Keratinocyte (primary cell): Measurements from ENCODE around the gene HMCN2. TPM values are rescaled to one million over a fixed set of nuclear protein-coding genes. Genes with fewer than 3 reads are reported as not detected.

Source experiments
- DNase-seq: peaks from one replicate; pipeline ENCODE4 v3.0.0-alpha.2; 2011; ENCODE audit warnings: low read depth, missing footprints, low spot score
- FAIRE-seq: peaks from 2 replicates; lab custom pipeline; 2011; peaks lifted over from hg19 to GRCh38; lab: Jason Lieb, UNC
- H2AFZ ChIP-seq: 2 replicates; pipeline ENCODE4 v1.6.0; 2012; ENCODE audit warnings: low read length, control low read depth, inconsistent platforms; ENCODE audit not compliant: control insufficient read depth
- H3K27ac ChIP-seq: 2 replicates; pipeline ENCODE4 v1.5.1; 2011; ENCODE audit warnings: low read length; ENCODE audit not compliant: control insufficient read depth, insufficient read depth
- H3K27me3 ChIP-seq: 3 replicates; pipeline ENCODE4 v1.6.0; 2011; ENCODE audit warnings: low read length; ENCODE audit not compliant: control insufficient read depth, insufficient read depth; ENCODE audit errors: extremely low read depth
- H3K36me3 ChIP-seq, 2 experiments: 2 replicates in 1 of 2; 3 replicates in 1 of 2; pipeline ENCODE4 v1.5.1; 2011; ENCODE audit warnings: low read length in 2 of 2, mild to moderate bottlenecking in 1 of 2; ENCODE audit not compliant: control insufficient read depth in 2 of 2, insufficient read depth in 2 of 2; ENCODE audit errors: extremely low read depth in 1 of 2
- H3K4me1 ChIP-seq: 3 replicates; pipeline ENCODE4 v1.5.1; 2011; ENCODE audit warnings: low read length; ENCODE audit not compliant: control insufficient read depth, insufficient read depth; ENCODE audit errors: extremely low read depth
- H3K4me2 ChIP-seq: 3 replicates; pipeline ENCODE4 v1.6.0; 2011; ENCODE audit warnings: low read depth, low read length; ENCODE audit not compliant: control insufficient read depth, insufficient read depth; ENCODE audit errors: extremely low read depth
- H3K4me3 ChIP-seq, 3 experiments: fragments of 200-600 bp in 1 of 3; sonication (generic) in 1 of 3; 2 replicates in 2 of 3; 3 replicates in 1 of 3; pipeline ENCODE4 v1.5.1; 2011 to 2016; ENCODE audit warnings: low read length in 3 of 3, mild to moderate bottlenecking in 3 of 3, control low read depth in 2 of 3, inconsistent platforms in 1 of 3, low read depth in 1 of 3, mixed read lengths in 1 of 3, mixed run types in 1 of 3, moderate library complexity in 1 of 3; ENCODE audit not compliant: control insufficient read depth in 2 of 3, insufficient read depth in 2 of 3; ENCODE audit errors: extremely low read depth in 1 of 3
- H3K79me2 ChIP-seq: 2 replicates; pipeline ENCODE4 v1.6.0; 2012; ENCODE audit warnings: low read length; ENCODE audit not compliant: control insufficient read depth, insufficient read depth
- H3K9ac ChIP-seq: 3 replicates; pipeline ENCODE4 v1.6.0; 2011; ENCODE audit warnings: low read length; ENCODE audit not compliant: control insufficient read depth, insufficient read depth; ENCODE audit errors: extremely low read depth
- H3K9me1 ChIP-seq: 3 replicates; pipeline ENCODE4 v1.6.0; 2011; ENCODE audit warnings: low read length; ENCODE audit not compliant: control insufficient read depth, insufficient read depth; ENCODE audit errors: extremely low read depth
- H3K9me3 ChIP-seq: 2 replicates; pipeline ENCODE4 v1.5.1; 2012; ENCODE audit warnings: low read depth, low read length; ENCODE audit not compliant: control insufficient read depth
- H4K20me1 ChIP-seq: 3 replicates; pipeline ENCODE4 v1.6.0; 2011; ENCODE audit warnings: low read length; ENCODE audit not compliant: control insufficient read depth, insufficient read depth; ENCODE audit errors: extremely low read depth
- CTCF ChIP-seq, 3 experiments: IDR thresholded peaks in 1 of 3; conservative IDR thresholded peaks in 1 of 3; optimal IDR thresholded peaks in 1 of 3; 2 replicates in 2 of 3; 3 replicates in 1 of 3; pipeline versions ENCODE3 to v1.5.1; 2011; ENCODE audit warnings: low read length in 3 of 3, mild to moderate bottlenecking in 3 of 3, moderate library complexity in 2 of 3, control low read depth in 1 of 3, inconsistent platforms in 1 of 3; ENCODE audit not compliant: insufficient read depth in 2 of 3; ENCODE audit errors: extremely low read depth in 1 of 3
- EZH2 ChIP-seq: IDR thresholded peaks from one replicate; pipeline ENCODE4 v1.6.1; 2012; ENCODE audit warnings: inconsistent platforms, mild to moderate bottlenecking, low read length, moderate library complexity
- dilution Hi-C: fragments of 300-500 bp; cut with MboI; formaldehyde crosslinking; loops from one replicate; pipeline ENCODE4 v1.7.0; 2020; ENCODE audit warnings: low sequenced_read_pairs; ENCODE audit not compliant: extremely low pct_ligation_motif_present
- polyA plus RNA-seq, 5 experiments: library from polyadenylated mRNA; depleted of rRNA in 3 of 5; stranded (reverse) in 3 of 5; stranded (forward) in 1 of 5; unstranded in 1 of 5; fragments of >200 nt; gene quantifications; 1 replicate in 1 of 5; 2 replicates in 3 of 5; 3 replicates in 1 of 5; pipeline versions ENCODE4 v1.2.1 to v1.2.3, GENCODE V29; 2011 to 2012; ENCODE audit warnings: missing spikeins in 2 of 5, low read depth in 1 of 5, low replicate concordance in 1 of 5

The HMCN2 gene
- polyA plus RNA-seq, 1 donor (not counting 4 experiments of a cell fraction or from before 2014, with no cell fraction given), result not detected

DNA sequence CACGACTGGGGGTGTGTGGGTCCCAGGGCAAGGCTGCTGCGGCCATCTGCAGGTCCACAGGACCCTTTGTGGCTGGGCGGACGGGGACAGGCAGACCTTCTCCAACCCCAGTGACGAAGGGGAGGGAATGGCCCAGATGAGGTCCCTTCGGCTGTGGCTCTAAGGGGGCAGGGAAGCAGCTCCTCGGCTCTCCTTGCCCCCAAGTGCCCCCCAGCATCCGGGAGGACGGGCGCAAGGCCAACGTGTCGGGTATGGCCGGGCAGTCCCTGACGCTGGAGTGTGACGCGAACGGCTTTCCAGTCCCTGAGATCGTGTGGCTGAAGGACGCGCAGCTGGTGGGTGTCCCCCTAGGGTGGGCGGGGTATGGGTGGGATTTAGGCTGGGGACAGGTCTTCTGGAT, 82.8 kb downstream of the HMCN2 start:
- no peak overlapping the region for H3K4me3 ChIP-seq
- H3K27me3 ChIP-seq, result no peaks in the 10 kb centered on the region
- DNase-seq, result no peak
- H3K79me2 ChIP-seq, result no peaks in the 10 kb centered on the region
- no peak for FAIRE-seq
- dilution Hi-C loops, result no loop called here
- H3K4me1 ChIP-seq, result peaks cover 4% of the 10 kb centered on the region
- H3K9ac ChIP-seq, result no peak overlapping the region
- no peak for TF ChIP-seq EZH2
- TF ChIP-seq CTCF (optimal IDR thresholded peaks at IDR 0.05 in 1 of 3, IDR thresholded peaks at IDR 0.05 in 1 of 3, conservative IDR thresholded peaks at IDR 0.05 in 1 of 3; ENCODE audit: extremely low read depth in 1 of 3, insufficient read depth in 2 of 3, low read length in 3 of 3), result no peak
- no peaks in the 10 kb centered on the region for H3K9me3 ChIP-seq
- no peaks in the 10 kb centered on the region for H3K36me3 ChIP-seq
- H2AFZ ChIP-seq, result no peak overlapping the region
- no peaks in the 10 kb centered on the region for H4K20me1 ChIP-seq
- no peak overlapping the region for H3K27ac ChIP-seq
- no peaks in the 10 kb centered on the region for H3K9me1 ChIP-seq
- no peak overlapping the region for H3K4me2 ChIP-seq

DNA sequence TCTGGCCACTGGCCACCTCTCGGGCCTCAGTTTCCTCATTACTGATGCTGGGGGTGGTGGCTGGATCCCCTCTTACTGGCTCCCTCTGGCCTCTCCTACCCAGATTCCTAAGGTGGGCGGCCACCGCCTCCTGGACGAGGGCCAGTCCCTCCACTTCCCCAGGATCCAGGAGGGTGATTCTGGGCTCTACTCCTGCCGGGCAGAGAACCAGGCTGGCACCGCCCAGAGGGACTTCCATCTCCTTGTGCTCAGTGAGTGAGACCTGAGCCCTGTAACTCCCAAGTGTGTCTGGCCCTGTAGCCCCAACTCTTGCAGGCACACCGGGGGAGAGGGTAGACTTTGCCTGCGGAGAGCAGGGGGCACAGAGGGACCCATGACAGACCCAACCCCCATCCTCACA, 83.3 kb downstream of the HMCN2 start:
- H3K4me1 ChIP-seq, result peaks cover 4% of the 10 kb centered on the region
- H3K9ac ChIP-seq, result no peak overlapping the region
- dilution Hi-C loops, result no loop called here
- no peaks in the 10 kb centered on the region for H3K27me3 ChIP-seq
- H3K4me2 ChIP-seq, result no peak overlapping the region
- H2AFZ ChIP-seq, result no peak overlapping the region
- no peak for FAIRE-seq
- H3K27ac ChIP-seq, result no peak overlapping the region
- H3K79me2 ChIP-seq, result no peaks in the 10 kb centered on the region
- H4K20me1 ChIP-seq, result no peaks in the 10 kb centered on the region
- H3K4me3 ChIP-seq, result no peak overlapping the region
- no peak for DNase-seq
- no peaks in the 10 kb centered on the region for H3K9me3 ChIP-seq
- TF ChIP-seq CTCF (optimal IDR thresholded peaks at IDR 0.05 in 1 of 3, IDR thresholded peaks at IDR 0.05 in 1 of 3, conservative IDR thresholded peaks at IDR 0.05 in 1 of 3; ENCODE audit: extremely low read depth in 1 of 3, insufficient read depth in 2 of 3, low read length in 3 of 3) (no peak), EZH2 (no peak)
- H3K36me3 ChIP-seq, result no peaks in the 10 kb centered on the region
- no peaks in the 10 kb centered on the region for H3K9me1 ChIP-seq
